ENCODE measurements around the gene SLC22A23. TPM values are rescaled to one million over a fixed set of nuclear protein-coding genes. Genes with fewer than 3 reads are reported as not detected.

The SLC22A23 gene
- total RNA-seq, 4 donors from 2014 or later = 7.6 to 13.1 (median 9.5) TPM

DNA sequence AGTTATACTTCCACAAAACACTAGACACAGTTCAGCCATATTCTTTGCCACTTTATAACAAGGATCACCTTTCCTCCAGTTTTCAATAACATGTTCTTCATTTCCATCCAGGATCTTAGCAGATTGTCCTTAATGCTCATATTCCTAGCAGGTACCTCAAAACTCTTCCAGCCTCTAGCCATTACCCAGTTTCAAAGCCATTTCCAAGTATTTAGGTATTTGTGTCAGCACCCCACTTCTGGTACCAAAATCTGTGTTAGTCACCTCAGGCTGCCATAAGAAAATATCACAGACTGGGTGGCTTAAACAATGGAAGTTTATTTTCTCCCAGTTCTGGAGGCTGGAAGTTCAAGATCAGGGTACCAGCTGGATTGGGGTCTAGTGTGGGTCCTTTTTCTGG is 23.2 kb upstream of the SLC22A23 start:
- Histone ChIP-seq H3K9me3 (peaks cover 0 to 7% (median 0%) of the 10 kb centered on the region in 4 donors), H3K4me1 (no peaks in the 10 kb centered on the region), H3K36me3 (no peaks in the 10 kb centered on the region), H3K27ac (replicated peaks in 1 of 4) (no peak overlapping the region), H3K27me3 (no peaks in the 10 kb centered on the region), H3K4me3 (no peak overlapping the region)
- intact Hi-C loops (cut with DNase I) = no loop called here
- DNase-seq (ENCODE audit: extremely low spot score) = no peak
- TF ChIP-seq POLR2AphosphoS5 (IDR thresholded peaks at IDR 0.05) (no peak), POLR2A (IDR thresholded peaks at IDR 0.05; ENCODE audit: low read depth) (no peak), EP300 (IDR thresholded peaks at IDR 0.05) (no peak)
- TF ChIP-seq, protein P1, sequence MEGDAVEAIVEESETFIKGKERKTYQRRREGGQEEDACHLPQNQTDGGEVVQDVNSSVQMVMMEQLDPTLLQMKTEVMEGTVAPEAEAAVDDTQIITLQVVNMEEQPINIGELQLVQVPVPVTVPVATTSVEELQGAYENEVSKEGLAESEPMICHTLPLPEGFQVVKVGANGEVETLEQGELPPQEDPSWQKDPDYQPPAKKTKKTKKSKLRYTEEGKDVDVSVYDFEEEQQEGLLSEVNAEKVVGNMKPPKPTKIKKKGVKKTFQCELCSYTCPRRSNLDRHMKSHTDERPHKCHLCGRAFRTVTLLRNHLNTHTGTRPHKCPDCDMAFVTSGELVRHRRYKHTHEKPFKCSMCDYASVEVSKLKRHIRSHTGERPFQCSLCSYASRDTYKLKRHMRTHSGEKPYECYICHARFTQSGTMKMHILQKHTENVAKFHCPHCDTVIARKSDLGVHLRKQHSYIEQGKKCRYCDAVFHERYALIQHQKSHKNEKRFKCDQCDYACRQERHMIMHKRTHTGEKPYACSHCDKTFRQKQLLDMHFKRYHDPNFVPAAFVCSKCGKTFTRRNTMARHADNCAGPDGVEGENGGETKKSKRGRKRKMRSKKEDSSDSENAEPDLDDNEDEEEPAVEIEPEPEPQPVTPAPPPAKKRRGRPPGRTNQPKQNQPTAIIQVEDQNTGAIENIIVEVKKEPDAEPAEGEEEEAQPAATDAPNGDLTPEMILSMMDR (IDR thresholded peaks at IDR 0.05) = no peak

DNA sequence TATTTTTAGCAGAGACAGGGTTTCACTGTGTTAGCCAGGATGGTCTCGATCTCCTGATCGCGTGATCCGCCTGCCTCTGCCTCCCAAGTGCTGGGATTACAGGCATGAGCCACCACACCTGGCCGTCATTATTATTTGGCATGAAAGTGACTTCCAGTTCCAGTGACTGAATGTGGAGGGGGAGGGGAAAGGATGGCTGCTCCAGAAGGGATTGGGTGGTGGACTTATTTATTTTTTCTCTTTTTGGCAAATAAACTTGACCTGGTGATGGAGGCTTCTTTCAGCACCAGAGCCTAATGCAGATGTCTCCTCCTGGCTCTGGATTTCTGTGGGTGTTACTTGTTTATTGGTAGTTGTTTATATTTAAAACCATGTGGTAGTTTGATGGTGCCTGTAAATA is 16.9 kb upstream of the SLC22A23 start:
- TF ChIP-seq EP300 (IDR thresholded peaks at IDR 0.05) (no peak), POLR2AphosphoS5 (IDR thresholded peaks at IDR 0.05) (no peak), POLR2A (IDR thresholded peaks at IDR 0.05; ENCODE audit: low read depth) (no peak)
- TF ChIP-seq, protein P1 (IDR thresholded peaks at IDR 0.05) = no peak
- Histone ChIP-seq H3K36me3 (no peaks in the 10 kb centered on the region), H3K9me3 (no peaks in the 10 kb centered on the region), H3K27me3 (no peaks in the 10 kb centered on the region), H3K4me1 (peaks cover 0 to 15% (median 3%) of the 10 kb centered on the region in 4 donors), H3K4me3 (no peak overlapping the region), H3K27ac (replicated peaks in 1 of 4) (no peak overlapping the region)
- intact Hi-C loops (cut with DNase I) = no loop called here
- 65% methylated on average over 4 of the region's 5 CpGs for WGBS
- DNase-seq (ENCODE audit: extremely low spot score) = no peak

DNA sequence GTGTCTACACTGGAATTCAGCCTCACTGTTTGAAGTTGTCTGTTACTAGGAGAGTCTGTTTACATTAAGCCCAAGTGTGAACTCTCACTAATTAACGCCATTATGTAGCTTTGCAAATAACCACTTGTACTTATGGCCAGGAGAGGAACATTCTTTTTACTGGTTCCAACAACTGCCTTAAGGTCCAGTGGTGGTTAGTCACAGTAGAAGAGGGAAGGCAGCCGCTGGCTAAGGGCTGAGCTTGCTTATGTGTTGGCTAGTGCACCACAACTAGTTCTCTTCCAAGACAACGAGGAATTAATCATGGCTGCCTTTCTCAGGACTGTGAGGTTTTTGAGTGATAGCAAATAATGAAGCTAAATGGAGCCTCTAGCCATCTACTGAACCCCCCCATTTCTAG is 14.9 kb upstream of the SLC22A23 start:
- H3K27me3 ChIP-seq = no peaks in the 10 kb centered on the region
- peaks cover 0 to 15% (median 3%) of the 10 kb centered on the region in 4 donors for H3K4me1 ChIP-seq
- 87% methylated on average over 3 of the region's 3 CpGs for WGBS
- no peaks in the 10 kb centered on the region for H3K9me3 ChIP-seq
- no peak overlapping the region for H3K27ac ChIP-seq (replicated peaks in 1 of 4)
- TF ChIP-seq POLR2AphosphoS5 (IDR thresholded peaks at IDR 0.05) = no peak
- no peak overlapping the region for H3K4me3 ChIP-seq
- DNase-seq (ENCODE audit: extremely low spot score) = no peak
- H3K36me3 ChIP-seq = no peaks in the 10 kb centered on the region
- intact Hi-C loops (cut with DNase I) = no loop called here

DNA sequence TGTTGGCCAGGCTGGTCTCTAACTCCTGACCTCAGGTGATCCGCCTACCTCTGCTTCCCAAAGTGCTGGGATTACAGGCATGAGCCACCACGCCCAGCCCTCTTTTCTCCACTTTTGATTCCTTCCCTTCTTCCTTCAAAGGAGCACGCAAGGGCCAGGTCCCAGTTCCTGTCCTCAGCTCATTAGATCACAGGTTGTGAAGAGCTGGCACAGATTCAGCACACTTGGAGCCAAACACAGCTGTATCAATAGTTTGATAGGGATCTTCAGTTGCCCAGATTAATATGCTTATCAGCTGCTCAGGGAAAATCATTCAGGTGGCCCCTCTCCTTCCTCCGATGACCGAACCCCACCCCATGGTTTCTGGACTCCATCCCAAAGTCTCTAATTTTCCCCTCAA is 14.4 kb upstream of the SLC22A23 start:
- Histone ChIP-seq H3K4me1 (peaks cover 0 to 15% (median 3%) of the 10 kb centered on the region in 4 donors), H3K27ac (replicated peaks in 1 of 4) (no peak overlapping the region), H3K4me3 (no peak overlapping the region), H3K27me3 (no peaks in the 10 kb centered on the region), H3K9me3 (no peaks in the 10 kb centered on the region), H3K36me3 (no peaks in the 10 kb centered on the region)
- intact Hi-C loops (cut with DNase I) = no loop called here
- no peak for DNase-seq (ENCODE audit: extremely low spot score)
- WGBS = 94% methylated on average over 5 of the region's 5 CpGs
- TF ChIP-seq, protein P1 (IDR thresholded peaks at IDR 0.05) = no peak

DNA sequence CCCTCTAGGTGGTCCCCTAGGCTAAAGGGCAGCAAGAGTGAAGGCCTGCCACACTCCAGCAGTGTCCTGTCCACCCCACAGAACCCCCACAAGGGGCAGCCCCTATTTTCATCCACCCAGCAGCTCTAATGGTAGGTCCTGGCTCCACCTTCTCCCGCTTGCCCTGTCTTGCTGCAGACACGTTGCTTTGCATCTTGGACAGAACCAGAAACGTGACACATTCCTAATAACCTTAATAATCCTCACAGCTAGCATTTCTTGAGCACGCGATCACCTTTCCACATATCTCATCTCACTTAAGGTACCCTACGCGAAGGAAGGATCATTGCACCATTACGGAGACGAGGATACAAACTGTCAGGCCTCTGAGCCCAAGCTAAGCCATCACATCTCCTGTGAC is 11.7 kb upstream of the SLC22A23 start:
- no peak for DNase-seq (ENCODE audit: extremely low spot score)
- Histone ChIP-seq H3K9me3 (no peaks in the 10 kb centered on the region), H3K27me3 (no peaks in the 10 kb centered on the region), H3K36me3 (no peaks in the 10 kb centered on the region), H3K4me3 (no peak overlapping the region), H3K27ac (replicated peaks in 1 of 4) (no peak overlapping the region), H3K4me1 (peaks cover 0 to 13% (median 3%) of the 10 kb centered on the region in 4 donors)
- 97% methylated on average over 9 of the region's 9 CpGs for WGBS
- TF ChIP-seq, protein P1 (IDR thresholded peaks at IDR 0.05) = no peak
- no peak for TF ChIP-seq EP300 (IDR thresholded peaks at IDR 0.05)
- TF ChIP-seq POLR2AphosphoS5 (IDR thresholded peaks at IDR 0.05) = no peak
- intact Hi-C loops (cut with DNase I) = no loop called here

Data from esophagus muscularis mucosa (tissue), 4 donors.